Measurements from ENCODE around the gene LHFPL2. TPM values are rescaled to one million over a fixed set of nuclear protein-coding genes. Genes with fewer than 3 reads are reported as not detected.

Gene LHFPL2
- total RNA-seq, 1 experiment from 2014 or later = 11.7 TPM

- DNase-seq (ENCODE audit: low spot score) = no peak
These were observed 77.9 kb downstream of the LHFPL2 start for GRCh38 chr5:78570646-78571045.

GRCh38 chr5:78569441-78569840, 79.1 kb downstream of the LHFPL2 start:
- DNase-seq (ENCODE audit: low spot score) = peak; percentile 72

- no peak for DNase-seq (ENCODE audit: low spot score)
These were observed 79.9 kb downstream of the LHFPL2 start for GRCh38 chr5:78568676-78569075.

- no peak for DNase-seq (ENCODE audit: low spot score)
These were observed 80.4 kb downstream of the LHFPL2 start for GRCh38 chr5:78568212-78568611.

GRCh38 chr5:78567617-78568016, 81.0 kb downstream of the LHFPL2 start:
- DNase-seq (ENCODE audit: low spot score) = no peak

GRCh38 chr5:78566747-78567425, 81.7 kb downstream of the LHFPL2 start:
- no peak for DNase-seq (ENCODE audit: low spot score)

GRCh38 chr5:78565395-78565794, 83.2 kb downstream of the LHFPL2 start:
- DNase-seq (ENCODE audit: low spot score) = no peak

- DNase-seq (ENCODE audit: low spot score) = no peak
These were observed 85.0 kb downstream of the LHFPL2 start for GRCh38 chr5:78563621-78564020.

GRCh38 chr5:78562714-78563330, 85.8 kb downstream of the LHFPL2 start:
- no peak for DNase-seq (ENCODE audit: low spot score)

- DNase-seq (ENCODE audit: low spot score) = no peak
These were observed 86.6 kb downstream of the LHFPL2 start for GRCh38 chr5:78562001-78562400.

GRCh38 chr5:78561261-78561660, 87.3 kb downstream of the LHFPL2 start:
- DNase-seq (ENCODE audit: low spot score) = no peak

- DNase-seq (ENCODE audit: low spot score) = no peak
These were observed 88.3 kb downstream of the LHFPL2 start for GRCh38 chr5:78560000-78560855.

GRCh38 chr5:78557601-78558000, 91.0 kb downstream of the LHFPL2 start:
- DNase-seq (ENCODE audit: low spot score) = no peak

- no peak for DNase-seq (ENCODE audit: low spot score)
These were observed 92.7 kb downstream of the LHFPL2 start for GRCh38 chr5:78555870-78556269.

GRCh38 chr5:78554670-78555069, 93.9 kb downstream of the LHFPL2 start:
- DNase-seq (ENCODE audit: low spot score) = no peak

- no peak for DNase-seq (ENCODE audit: low spot score)
These were observed 94.8 kb downstream of the LHFPL2 start for GRCh38 chr5:78553580-78554353.

GRCh38 chr5:78552729-78553342, 95.7 kb downstream of the LHFPL2 start:
- DNase-seq (ENCODE audit: low spot score) = no peak

- DNase-seq (ENCODE audit: low spot score) = no peak
These were observed 97.7 kb downstream of the LHFPL2 start for GRCh38 chr5:78550891-78551290.

- DNase-seq (ENCODE audit: low spot score) = no peak
These were observed 99.5 kb downstream of the LHFPL2 start for GRCh38 chr5:78549043-78549442.

- DNase-seq (ENCODE audit: low spot score) = no peak
These were observed 100.6 kb downstream of the LHFPL2 start for GRCh38 chr5:78547731-78548615.

All from HT-29 (cell line).